ENCODE data around the gene PRAMEF6. TPM values are rescaled to one million over a fixed set of nuclear protein-coding genes. Genes with fewer than 3 reads are reported as not detected.

The PRAMEF6 gene
- total RNA-seq, 1 experiment from 2014 or later, result not detected

Small RNA genes within 50 kb of the gene (small RNA-seq; reads per million reads assigned to genes)
- not detected for gene RNU6-1072P

Other genes starting within 250 kb of the PRAMEF6 start
- not detected in 2 replicates for gene AADACL3, start 231.5 kb downstream of the PRAMEF6 start, total RNA-seq (2014; rRNA removed; shearing (Covaris generic); ENCODE audit: low replicate concordance)
- gene CFAP107, start 201.4 kb downstream of the PRAMEF6 start, total RNA-seq (2014; rRNA removed; shearing (Covaris generic); ENCODE audit: low replicate concordance), result not detected in 2 replicates
- not detected in 2 replicates for gene PRAMEF12, start 173.8 kb downstream of the PRAMEF6 start, total RNA-seq (2014; rRNA removed; shearing (Covaris generic); ENCODE audit: low replicate concordance)
- not detected in 2 replicates for gene PRAMEF1, start 156.2 kb downstream of the PRAMEF6 start, total RNA-seq (2014; rRNA removed; shearing (Covaris generic); ENCODE audit: low replicate concordance)
- gene PRAMEF11, start 116.2 kb downstream of the PRAMEF6 start, total RNA-seq (2014; rRNA removed; shearing (Covaris generic); ENCODE audit: low replicate concordance), result not detected in 2 replicates
- gene HNRNPCL1, start 98.9 kb downstream of the PRAMEF6 start, total RNA-seq (2014; rRNA removed; shearing (Covaris generic); ENCODE audit: low replicate concordance), result not detected in 2 replicates
- gene PRAMEF2, start 90.5 kb downstream of the PRAMEF6 start, total RNA-seq (2014; rRNA removed; shearing (Covaris generic); ENCODE audit: low replicate concordance), result not detected in 2 replicates
- not detected in 2 replicates for gene PRAMEF4, start 61.4 kb downstream of the PRAMEF6 start, total RNA-seq (2014; rRNA removed; shearing (Covaris generic); ENCODE audit: low replicate concordance)
- not detected in 2 replicates for gene PRAMEF10, start 49.3 kb downstream of the PRAMEF6 start, total RNA-seq (2014; rRNA removed; shearing (Covaris generic); ENCODE audit: low replicate concordance)
- gene PRAMEF7, start 31.0 kb downstream of the PRAMEF6 start, total RNA-seq (2014; rRNA removed; shearing (Covaris generic); ENCODE audit: low replicate concordance), result not detected in 2 replicates
- gene PRAMEF27, start 109.0 kb upstream of the PRAMEF6 start, total RNA-seq (2014; rRNA removed; shearing (Covaris generic); ENCODE audit: low replicate concordance), result not detected in 2 replicates
- not detected in 2 replicates for gene HNRNPCL3, start 113.2 kb upstream of the PRAMEF6 start, total RNA-seq (2014; rRNA removed; shearing (Covaris generic); ENCODE audit: low replicate concordance)
- gene PRAMEF25, start 123.2 kb upstream of the PRAMEF6 start, total RNA-seq (2014; rRNA removed; shearing (Covaris generic); ENCODE audit: low replicate concordance), result not detected in 2 replicates
- not detected in 2 replicates for gene HNRNPCL2, start 169.3 kb upstream of the PRAMEF6 start, total RNA-seq (2014; rRNA removed; shearing (Covaris generic); ENCODE audit: low replicate concordance)
- not detected in 2 replicates for gene PRAMEF26, start 208.4 kb upstream of the PRAMEF6 start, total RNA-seq (2014; rRNA removed; shearing (Covaris generic); ENCODE audit: low replicate concordance)
- gene HNRNPCL4, start 218.1 kb upstream of the PRAMEF6 start, total RNA-seq (2014; rRNA removed; shearing (Covaris generic); ENCODE audit: low replicate concordance), result not detected in 2 replicates
- not detected in 2 replicates for gene PRAMEF9, start 224.3 kb upstream of the PRAMEF6 start, total RNA-seq (2014; rRNA removed; shearing (Covaris generic); ENCODE audit: low replicate concordance)

All from Karpas-422 (cell line).